Fibroblast of mammary gland (primary cell): ENCODE results near the gene PHLDB2.
A peak's percentile ranks its signal among the peaks of the same experiment; 100 is the strongest.

Experiments used
- DNase-seq: peaks from one replicate; pipeline ENCODE4 v3.0.0-alpha.2; 2010; ENCODE audit warnings: low read depth
- H3K4me3 ChIP-seq: 2 replicates; pipeline ENCODE4 v1.5.1; 2011; ENCODE audit warnings: low read depth, mild to moderate bottlenecking, low read length, moderate library complexity; ENCODE audit not compliant: control insufficient read depth
- CTCF ChIP-seq: conservative IDR thresholded peaks from 2 replicates; pipeline ENCODE4 v1.5.1; 2011; ENCODE audit warnings: low read depth, low read length, inconsistent platforms; ENCODE audit not compliant: control insufficient read depth, insufficient read depth

PHLDB2 gene

GRCh38 chr3:111956995-111957734 lies 98.1 kb downstream of the PHLDB2 start:
- DNase-seq, result no peak
- H3K4me3 ChIP-seq, result no peak overlapping the region
- no peak for TF ChIP-seq CTCF

GRCh38 chr3:111961461-111962164 lies 102.5 kb downstream of the PHLDB2 start:
- no peak overlapping the region for H3K4me3 ChIP-seq
- DNase-seq, result peak; percentile 31
- no peak for TF ChIP-seq CTCF

DNA sequence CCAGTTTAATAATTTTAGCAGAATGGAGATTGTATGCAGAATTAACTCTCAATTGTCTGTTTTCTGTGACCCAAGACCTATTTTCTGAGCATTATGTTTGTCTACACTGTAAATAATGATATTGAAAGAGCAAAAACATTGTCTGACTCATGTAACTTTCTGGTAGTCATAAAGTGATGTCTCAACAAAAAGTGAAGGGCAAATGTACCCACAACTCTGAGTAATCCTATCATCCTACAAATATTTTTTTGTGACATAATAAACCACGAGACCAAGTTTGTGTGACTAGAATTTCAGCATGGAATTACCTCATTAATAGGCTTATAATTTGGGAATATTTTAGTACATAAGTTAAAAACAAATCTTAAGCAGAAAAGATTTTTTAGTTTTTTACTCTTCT lies 104.4 kb downstream of the PHLDB2 start:
- TF ChIP-seq CTCF, result no peak
- peak; percentile 93 for DNase-seq
- H3K4me3 ChIP-seq, result no peak overlapping the region

DNA sequence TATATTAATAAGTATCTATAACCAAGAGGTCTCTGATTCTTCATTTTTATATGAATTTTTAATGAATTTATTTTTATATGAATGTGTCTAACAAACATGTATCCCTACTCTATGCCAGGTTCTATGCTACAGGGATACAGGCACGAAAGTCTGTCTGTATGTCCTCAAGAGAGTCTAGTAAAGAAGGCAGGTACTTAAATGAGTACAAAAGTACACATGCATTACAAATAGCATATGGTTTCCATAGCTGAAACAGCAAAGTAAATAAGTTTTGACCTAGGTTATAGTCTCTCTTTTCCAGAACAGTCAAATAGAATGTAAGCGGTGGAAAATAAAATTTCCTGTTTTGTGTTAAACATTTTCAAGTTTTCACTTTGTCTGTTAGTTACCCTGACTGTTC lies 106.4 kb downstream of the PHLDB2 start:
- H3K4me3 ChIP-seq, result no peak overlapping the region
- no peak for TF ChIP-seq CTCF
- no peak for DNase-seq

- H3K4me3 ChIP-seq, result no peak overlapping the region
- no peak for DNase-seq
- no peak for TF ChIP-seq CTCF
These were observed 108.0 kb downstream of the PHLDB2 start for GRCh38 chr3:111967068-111967467.

- TF ChIP-seq CTCF, result peak; percentile 95
- DNase-seq, result peak; percentile 82
- no peak overlapping the region for H3K4me3 ChIP-seq
These were observed 108.7 kb downstream of the PHLDB2 start for GRCh38 chr3:111967651-111968274.
